ENCODE measurements around the gene CHSY1.
"Not testable (repeated sequence)": the region's sequence is repeated elsewhere in the genome, so short reads cannot be mapped to it uniquely, and the experiment has no call there.

CHSY1 gene

GRCh38 chr15:101135532-101136166, 116.2 kb downstream of the CHSY1 start:
- no peak for DNase-seq (ENCODE audit: low read depth in 2 of 2)

DNA sequence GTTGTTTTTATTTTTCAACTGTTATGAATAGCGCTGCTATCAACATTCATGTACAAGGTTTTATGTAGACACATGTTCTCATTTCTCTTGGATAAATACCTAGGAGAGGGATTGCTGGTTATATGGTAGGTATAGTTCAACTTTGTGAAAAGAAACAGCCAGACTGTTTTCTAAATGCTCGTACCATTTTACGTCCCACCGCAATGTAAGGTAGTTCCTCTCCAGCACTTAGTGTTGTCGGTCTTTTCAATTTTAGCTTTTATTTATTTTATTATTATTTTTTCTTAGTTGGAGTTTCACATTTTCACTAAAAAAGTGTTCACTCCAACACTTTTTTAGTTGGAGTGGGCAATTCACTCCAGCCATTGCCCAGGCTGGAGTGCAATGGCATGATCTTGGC, 117.1 kb downstream of the CHSY1 start:
- DNase-seq (ENCODE audit: low read depth in 2 of 2) = no peak

DNA sequence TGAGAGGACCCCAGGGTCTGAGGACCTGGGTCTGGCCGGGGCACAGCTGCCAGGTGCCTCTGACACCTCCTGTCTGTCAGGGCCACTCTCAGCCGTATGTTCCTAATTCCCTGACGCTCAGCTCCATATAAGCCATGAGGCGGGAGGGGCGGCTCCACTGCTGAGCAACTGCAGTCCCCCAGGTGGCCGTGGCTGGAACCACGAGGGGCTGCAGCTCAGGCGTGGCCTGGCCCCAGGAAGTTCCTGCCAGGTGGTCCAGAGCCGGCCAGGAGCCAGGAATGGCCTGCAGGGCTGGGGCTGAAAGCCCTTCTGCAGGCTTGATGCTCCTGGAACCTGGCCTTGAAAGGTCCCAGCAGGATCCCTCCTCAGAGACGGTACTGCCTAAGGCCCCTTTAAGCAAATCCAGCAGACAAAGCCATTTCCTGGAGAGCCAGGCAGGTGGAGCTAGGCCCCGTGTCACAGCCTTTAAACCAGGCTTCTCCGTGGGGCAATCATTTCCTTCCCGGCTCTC, 118.0 kb downstream of the CHSY1 start:
- DNase-seq (ENCODE audit: low read depth in 2 of 2) = no peak

GRCh38 chr15:101133181-101133460, 118.7 kb downstream of the CHSY1 start:
- no peak for DNase-seq (ENCODE audit: low read depth in 2 of 2)

- no peak for DNase-seq (ENCODE audit: low read depth in 2 of 2)
These were observed 119.3 kb downstream of the CHSY1 start for GRCh38 chr15:101132390-101133180.

GRCh38 chr15:101131489-101132389, 120.1 kb downstream of the CHSY1 start:
- no peak for DNase-seq (ENCODE audit: low read depth in 2 of 2)

DNA sequence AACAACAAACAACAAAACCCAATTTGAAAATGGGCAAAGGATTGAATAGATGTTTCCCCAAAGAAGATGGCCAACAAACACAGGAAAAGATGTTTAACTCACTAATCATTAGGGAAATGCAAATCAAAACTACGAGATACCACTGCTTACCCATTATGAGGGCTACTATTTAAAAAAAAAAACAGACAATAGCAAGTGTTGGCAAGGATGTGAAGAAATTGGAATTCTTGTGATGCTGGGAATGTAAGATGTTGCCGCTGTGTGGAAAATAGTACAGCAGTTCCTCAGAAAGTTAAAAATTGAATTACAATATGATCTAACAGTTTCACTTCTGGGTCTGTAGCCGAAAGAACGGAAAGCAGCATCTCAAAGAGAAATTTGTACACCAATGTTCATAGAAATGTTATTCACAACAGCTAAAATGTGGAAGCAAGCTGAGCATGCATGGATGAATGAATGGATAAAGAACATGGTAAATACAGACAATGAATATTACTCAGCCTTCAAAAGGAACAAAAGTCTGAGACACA, 121.9 kb downstream of the CHSY1 start:
- no peak for DNase-seq (ENCODE audit: low read depth in 2 of 2)

DNA sequence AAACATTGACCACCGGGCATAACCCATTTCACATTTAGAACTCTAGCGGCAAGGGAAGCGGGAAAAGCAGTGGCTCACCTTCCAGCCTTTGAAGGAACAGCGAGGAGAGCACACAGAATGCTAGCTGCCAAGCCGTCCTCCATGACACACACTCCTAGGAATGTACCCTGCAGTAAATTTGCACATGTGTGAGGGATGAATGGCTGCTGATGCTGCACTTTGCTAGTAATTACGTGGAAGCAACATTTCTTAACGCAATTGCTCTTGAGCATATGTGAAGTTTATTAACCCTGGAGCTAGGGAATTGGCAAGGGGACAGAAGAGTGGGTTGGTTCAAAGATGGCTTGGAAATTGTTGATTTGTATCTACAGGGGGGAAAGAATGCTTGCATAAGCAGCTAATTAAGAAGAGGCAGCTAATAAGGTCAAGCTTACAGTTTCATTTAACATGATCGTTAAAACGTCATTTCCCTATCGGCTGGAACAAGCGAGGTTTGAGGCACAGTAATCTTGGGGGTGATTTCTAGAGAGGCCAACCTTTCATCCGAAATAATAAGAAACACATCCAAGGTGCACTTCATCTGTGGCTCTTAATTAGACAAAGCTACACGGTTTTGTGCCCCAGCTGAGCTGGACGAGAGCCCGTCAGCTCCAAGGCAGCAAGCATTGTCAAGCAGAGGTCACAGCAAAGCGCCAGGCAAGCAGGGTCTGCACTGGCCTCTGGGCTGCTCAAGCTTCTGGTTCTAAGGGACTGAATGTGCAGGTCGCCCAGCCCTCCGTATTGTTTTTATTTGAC, 123.4 kb downstream of the CHSY1 start:
- DNase-seq (ENCODE audit: low read depth in 2 of 2) = no peak

DNA sequence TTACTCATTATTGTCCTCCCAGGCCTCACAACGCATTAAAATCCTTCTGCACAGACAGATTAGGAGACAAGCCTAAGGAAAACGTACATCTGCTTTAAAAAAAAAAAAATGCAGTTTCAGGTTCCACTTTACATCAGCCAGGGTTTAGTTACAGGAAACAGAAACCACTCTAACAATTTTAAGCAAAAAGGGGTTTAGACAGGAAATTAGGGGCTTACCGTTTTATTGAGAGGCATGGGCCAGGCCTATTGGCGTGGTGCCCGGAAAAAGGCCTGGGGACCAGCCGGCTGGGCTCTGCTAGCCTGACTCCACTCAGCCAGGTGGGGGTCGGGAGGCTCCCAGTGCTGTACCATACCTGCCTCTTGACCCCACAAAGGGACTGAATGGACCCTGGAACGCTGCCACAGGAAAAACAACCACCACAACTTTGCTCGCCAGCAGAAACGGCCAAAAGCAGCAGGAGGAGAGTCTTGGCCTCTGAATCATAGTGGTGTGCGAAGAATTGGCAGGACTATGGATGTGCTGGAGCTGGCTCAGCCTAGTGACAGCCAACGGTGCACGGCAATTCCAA, 124.3 kb downstream of the CHSY1 start:
- DNase-seq (ENCODE audit: low read depth in 2 of 2) = no peak

- no peak for DNase-seq (ENCODE audit: low read depth in 2 of 2)
These were observed 125.0 kb downstream of the CHSY1 start for GRCh38 chr15:101126618-101127505.

- DNase-seq (ENCODE audit: low read depth in 2 of 2) = not testable (repeated sequence)
These were observed 125.9 kb downstream of the CHSY1 start for GRCh38 chr15:101125881-101126428.

Measured in activated CD4-positive, alpha-beta T cell treated with anti-CD3 and anti-CD28 coated beads for 24 hours (primary cell).